GM23338 (cell line): ENCODE measurements around the gene TOR3A.

ENCODE experiments used
- CREB1 ChIP-seq: fragments of 250-450 bp; sonication (Bioruptor Pico); IDR thresholded peaks from 2 replicates; pipeline ENCODE4 v1.5.0; 2020; ENCODE audit warnings: low read depth, mild to moderate bottlenecking, moderate library complexity
- ETS1 ChIP-seq: IDR thresholded peaks from 2 replicates; pipeline ENCODE4 v1.6.1; 2016; ENCODE audit warnings: antibody characterized with exemption
- EZH2 ChIP-seq: fragments of 200-600 bp; sonication (generic); IDR thresholded peaks from one replicate; pipeline ENCODE4 v1.8.0; 2017; ENCODE audit warnings: antibody characterized with exemption, mild to moderate bottlenecking, low read depth; ENCODE audit not compliant: unreplicated experiment
- EZH2phosphoT487 ChIP-seq: fragments of 200-600 bp; sonication (generic); IDR thresholded peaks from one replicate; pipeline ENCODE4 v1.8.1; 2018; ENCODE audit warnings: antibody characterized with exemption; ENCODE audit not compliant: unreplicated experiment
- JUNB ChIP-seq: IDR thresholded peaks from one replicate; pipeline ENCODE4 v1.6.1; 2016; ENCODE audit warnings: antibody characterized with exemption; ENCODE audit not compliant: unreplicated experiment
- NANOG ChIP-seq: IDR thresholded peaks from 2 replicates; pipeline ENCODE4 v1.6.1; 2016; ENCODE audit warnings: antibody characterized with exemption, borderline replicate concordance
- POLR2AphosphoS5 ChIP-seq: IDR thresholded peaks from 2 replicates; pipeline ENCODE4 v1.6.1; 2016; ENCODE audit warnings: antibody characterized with exemption, low read depth
- TF ChIP-seq, protein P1 (sequence below), 2 experiments: fragments of 200-600 bp in 1 of 2; sonication (generic) in 1 of 2; conservative IDR thresholded peaks; 2 replicates each; pipeline versions ENCODE4 v1.5.1 to v1.6.1; 2016 to 2017; ENCODE audit warnings: antibody characterized with exemption in 2 of 2, low read depth in 2 of 2, mild to moderate bottlenecking in 2 of 2, moderate library complexity in 1 of 2
- TF ChIP-seq, protein P2 (sequence below): IDR thresholded peaks from one replicate; pipeline ENCODE4 v1.6.1; 2018; ENCODE audit warnings: antibody characterized with exemption; ENCODE audit not compliant: unreplicated experiment

DNA sequence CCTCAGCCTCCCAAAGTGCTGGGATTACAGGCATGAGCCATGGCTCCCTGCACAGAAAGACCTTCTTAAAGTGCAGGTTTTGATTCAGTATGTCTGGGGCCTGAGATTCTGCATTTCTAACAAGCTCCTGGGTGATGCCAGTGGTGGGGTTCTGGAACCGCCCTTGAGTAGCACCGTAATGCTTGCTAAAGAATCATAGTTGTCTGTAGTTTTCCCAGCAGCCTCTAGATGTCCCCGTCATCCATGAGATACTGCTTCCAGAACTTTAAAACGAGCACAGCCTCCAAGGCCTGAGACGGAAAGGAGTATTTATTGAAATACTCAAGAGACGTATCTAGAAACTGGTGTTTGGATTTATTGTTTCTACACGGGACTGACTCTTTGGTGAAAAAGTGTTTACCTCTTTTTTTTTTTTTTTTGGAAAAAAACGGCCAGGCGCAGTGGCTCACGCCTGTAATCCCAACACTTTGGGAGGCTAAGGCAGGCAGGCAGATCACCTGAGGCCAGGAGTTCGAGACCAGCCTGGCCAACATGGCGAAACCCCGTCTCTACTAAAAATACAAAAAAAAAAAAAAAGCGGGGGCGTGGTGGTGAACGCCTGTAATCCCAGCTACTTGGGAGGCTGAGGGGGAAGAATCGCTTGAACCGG lies 2.6 kb upstream of the TOR3A start:
- TF ChIP-seq POLR2AphosphoS5 (no peak), JUNB (no peak), EZH2phosphoT487 (no peak), CREB1 (no peak), EZH2 (no peak), NANOG (no peak), ETS1 (no peak)
- TF ChIP-seq, protein P1, sequence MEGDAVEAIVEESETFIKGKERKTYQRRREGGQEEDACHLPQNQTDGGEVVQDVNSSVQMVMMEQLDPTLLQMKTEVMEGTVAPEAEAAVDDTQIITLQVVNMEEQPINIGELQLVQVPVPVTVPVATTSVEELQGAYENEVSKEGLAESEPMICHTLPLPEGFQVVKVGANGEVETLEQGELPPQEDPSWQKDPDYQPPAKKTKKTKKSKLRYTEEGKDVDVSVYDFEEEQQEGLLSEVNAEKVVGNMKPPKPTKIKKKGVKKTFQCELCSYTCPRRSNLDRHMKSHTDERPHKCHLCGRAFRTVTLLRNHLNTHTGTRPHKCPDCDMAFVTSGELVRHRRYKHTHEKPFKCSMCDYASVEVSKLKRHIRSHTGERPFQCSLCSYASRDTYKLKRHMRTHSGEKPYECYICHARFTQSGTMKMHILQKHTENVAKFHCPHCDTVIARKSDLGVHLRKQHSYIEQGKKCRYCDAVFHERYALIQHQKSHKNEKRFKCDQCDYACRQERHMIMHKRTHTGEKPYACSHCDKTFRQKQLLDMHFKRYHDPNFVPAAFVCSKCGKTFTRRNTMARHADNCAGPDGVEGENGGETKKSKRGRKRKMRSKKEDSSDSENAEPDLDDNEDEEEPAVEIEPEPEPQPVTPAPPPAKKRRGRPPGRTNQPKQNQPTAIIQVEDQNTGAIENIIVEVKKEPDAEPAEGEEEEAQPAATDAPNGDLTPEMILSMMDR (conservative IDR thresholded peaks at IDR 0.05; ENCODE audit: low read depth in 2 of 2) = peak; percentile 77 to 85
- TF ChIP-seq, protein P2, sequence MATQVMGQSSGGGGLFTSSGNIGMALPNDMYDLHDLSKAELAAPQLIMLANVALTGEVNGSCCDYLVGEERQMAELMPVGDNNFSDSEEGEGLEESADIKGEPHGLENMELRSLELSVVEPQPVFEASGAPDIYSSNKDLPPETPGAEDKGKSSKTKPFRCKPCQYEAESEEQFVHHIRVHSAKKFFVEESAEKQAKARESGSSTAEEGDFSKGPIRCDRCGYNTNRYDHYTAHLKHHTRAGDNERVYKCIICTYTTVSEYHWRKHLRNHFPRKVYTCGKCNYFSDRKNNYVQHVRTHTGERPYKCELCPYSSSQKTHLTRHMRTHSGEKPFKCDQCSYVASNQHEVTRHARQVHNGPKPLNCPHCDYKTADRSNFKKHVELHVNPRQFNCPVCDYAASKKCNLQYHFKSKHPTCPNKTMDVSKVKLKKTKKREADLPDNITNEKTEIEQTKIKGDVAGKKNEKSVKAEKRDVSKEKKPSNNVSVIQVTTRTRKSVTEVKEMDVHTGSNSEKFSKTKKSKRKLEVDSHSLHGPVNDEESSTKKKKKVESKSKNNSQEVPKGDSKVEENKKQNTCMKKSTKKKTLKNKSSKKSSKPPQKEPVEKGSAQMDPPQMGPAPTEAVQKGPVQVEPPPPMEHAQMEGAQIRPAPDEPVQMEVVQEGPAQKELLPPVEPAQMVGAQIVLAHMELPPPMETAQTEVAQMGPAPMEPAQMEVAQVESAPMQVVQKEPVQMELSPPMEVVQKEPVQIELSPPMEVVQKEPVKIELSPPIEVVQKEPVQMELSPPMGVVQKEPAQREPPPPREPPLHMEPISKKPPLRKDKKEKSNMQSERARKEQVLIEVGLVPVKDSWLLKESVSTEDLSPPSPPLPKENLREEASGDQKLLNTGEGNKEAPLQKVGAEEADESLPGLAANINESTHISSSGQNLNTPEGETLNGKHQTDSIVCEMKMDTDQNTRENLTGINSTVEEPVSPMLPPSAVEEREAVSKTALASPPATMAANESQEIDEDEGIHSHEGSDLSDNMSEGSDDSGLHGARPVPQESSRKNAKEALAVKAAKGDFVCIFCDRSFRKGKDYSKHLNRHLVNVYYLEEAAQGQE = no peak
